GM12873 (cell line): ENCODE results near the gene CSNK2A1.

ENCODE experiments used
- CTCF ChIP-seq: IDR thresholded peaks from 2 replicates; pipeline ENCODE4 v1.5.1; 2012; ENCODE audit warnings: low read depth, mild to moderate bottlenecking, moderate library complexity, low read length, control low read depth; ENCODE audit not compliant: insufficient read depth; ENCODE audit errors: missing control alignments

Gene CSNK2A1

DNA sequence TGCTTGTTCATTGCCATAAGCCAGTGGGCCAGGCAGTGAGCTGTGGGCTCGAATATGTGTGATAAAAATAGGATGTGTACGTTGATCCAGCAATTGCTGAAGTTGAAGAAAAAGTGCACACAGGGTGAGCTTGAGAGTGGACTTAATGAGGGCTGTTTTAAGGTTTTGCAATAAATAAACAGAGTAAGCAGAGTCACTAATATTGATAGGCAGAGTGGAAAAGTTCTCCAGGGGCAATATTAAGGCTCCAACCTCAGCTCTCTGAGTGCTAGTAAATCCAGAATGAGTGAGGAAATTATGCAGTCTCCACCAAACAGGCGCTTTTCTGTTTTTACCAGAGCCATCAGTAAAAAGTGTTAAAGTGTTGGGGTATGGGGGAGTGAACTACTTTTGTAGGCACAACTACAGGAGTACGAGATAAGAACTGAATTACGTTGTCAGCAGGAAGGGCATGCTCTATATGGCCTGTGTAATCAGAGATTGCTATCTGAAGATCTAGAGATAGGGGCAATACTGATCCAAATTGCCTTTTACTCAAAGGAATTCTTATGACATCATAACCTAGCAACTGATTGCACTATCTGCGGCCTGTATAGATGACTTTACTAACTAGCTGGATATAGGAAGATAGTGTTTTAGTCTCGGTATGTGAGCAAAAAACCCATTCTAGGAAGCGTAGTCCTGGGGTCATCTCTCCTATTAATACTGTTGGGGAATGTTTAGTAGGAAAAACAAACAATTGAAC, 73.7 kb downstream of the CSNK2A1 start:
- TF ChIP-seq CTCF: no peak

DNA sequence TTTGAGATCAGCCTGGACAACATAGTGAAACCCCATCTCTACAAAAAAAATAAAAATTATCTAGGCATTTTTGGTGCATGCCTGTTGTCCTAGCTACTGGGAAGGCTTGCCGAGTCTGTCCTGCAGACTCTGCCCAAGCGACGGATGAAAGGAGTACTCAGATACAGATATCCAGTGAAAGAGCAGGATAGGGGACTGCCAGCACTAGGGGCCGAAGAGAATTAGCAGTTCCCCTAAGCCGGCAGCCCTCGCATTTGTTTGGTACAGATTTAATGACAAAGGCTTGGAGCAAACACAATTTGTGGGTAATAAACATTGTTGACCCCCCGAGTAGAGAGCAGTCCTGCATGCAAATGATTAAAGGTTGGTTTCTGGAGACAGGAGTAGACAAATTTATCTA, 75.8 kb downstream of the CSNK2A1 start:
- TF ChIP-seq CTCF: no peak

- TF ChIP-seq CTCF: peak; percentile 38
Observed at GRCh38 chr20:462199-462991, 81.2 kb downstream of the CSNK2A1 start, which contains the start of gene TBC1D20. Gene TBC1D20, minus strand, starts transcription at chr20:462533. Its CDS starts 128 bp downstream, at chr20:462405.

DNA sequence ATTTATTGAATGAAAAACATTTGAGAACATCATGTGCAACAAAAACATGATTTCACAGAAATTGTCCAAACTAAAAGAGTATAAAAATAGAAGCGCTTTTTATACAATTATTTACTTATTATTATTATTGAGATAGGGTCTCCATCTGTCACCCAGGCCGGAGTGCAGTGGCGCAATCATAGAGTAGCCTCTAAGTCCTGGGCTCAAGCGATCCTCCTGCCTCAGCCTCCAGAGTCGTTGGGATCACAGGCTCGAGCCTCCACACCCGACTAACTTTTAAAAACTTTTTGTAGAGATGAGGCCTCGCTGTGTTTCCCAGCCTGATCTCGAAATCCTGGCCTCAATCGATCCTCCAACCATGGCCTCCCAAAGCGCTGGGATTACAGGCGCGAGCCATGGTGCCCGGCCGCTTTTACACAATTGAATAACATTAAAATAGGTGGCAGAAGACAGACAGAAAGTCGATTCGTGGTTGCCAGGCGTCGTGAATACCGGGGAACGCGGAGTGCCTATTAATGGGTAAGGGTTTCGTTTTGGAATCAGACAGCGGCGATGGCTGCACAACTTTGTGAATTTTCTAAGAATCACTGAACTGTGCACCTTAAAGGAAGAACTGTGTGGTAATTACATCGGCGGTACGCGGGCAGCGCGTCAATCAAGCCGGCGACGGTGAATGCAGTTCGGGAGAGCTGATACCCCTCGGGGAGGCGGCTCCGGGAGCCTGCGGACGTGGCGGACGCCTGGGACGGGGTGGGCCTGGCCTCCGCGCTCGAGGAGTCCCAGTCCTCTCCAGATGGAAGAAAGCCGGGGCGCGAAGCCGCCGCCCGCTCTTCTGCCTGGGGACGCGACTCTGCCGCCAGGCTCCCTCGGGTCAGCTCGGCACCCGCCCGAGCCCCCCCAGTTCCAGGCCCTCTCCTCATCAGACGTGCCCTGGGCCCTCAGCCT, 82.1 kb downstream of the CSNK2A1 start:
- no peak for TF ChIP-seq CTCF

- no peak for TF ChIP-seq CTCF
Observed at GRCh38 chr20:460707-461106, 82.9 kb downstream of the CSNK2A1 start.

- TF ChIP-seq CTCF: no peak
Observed at GRCh38 chr20:460180-460579, 83.4 kb downstream of the CSNK2A1 start.
